ENCODE measurements around the gene ADAMTS13. TPM values are rescaled to one million over a fixed set of nuclear protein-coding genes. Genes with fewer than 3 reads are reported as not detected.

ADAMTS13 gene
- total and polyA plus RNA-seq, 2 donors (not counting 3 experiments of a cell fraction or from before 2014, with no cell fraction given) = 1.5 to 2.5 TPM

DNA sequence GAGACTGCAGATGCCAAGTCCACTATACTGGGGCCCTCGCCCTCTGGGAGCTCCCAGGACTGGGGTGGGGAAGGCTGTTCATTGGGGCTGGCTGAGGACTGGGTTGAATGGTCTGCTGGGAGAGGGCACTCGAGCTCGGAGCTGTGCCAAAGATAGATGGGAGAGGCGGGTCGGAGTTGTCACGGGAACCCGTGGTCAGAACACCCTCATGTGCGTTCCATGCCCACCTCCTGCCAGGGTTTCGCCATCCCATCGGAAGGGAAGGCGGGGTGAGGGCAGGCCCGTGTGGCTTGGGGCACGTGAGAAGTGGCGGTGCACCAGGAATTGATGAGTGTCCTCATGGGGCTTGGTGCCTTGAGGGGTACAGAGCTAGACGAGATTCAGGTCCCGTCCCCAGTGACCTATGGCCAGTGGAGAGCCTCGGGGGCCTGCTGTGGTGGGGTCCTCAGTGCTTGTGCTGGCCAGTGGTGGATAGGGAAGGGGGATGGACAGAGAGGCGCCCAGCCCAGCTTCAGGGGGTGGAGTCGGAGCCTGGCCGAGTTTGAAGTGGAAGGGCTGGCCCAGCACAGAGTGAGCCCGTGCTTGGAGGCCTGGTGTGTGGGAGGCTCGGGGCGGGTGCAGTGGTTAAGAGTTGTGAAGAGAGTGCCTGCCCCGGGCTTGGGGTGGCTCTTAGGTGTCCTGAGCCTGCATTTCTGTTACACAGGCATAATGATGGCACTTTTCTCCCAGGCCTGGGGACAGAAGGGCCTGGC is 41.9 kb downstream of the ADAMTS13 start:
- no TSS peak for BruUV-seq (replicated peaks)
- CTCF ChIA-PET = no interaction called here
- H3K27ac ChIP-seq (ENCODE audit: insufficient read depth, low read depth, low read length) = no peak overlapping the region
- POLR2A ChIA-PET = no interaction called here
- H3K36me3 ChIP-seq (ENCODE audit: control insufficient read depth in 2 of 2, extremely low read depth in 1 of 2, insufficient read depth in 2 of 2, low read length in 2 of 2) = no peaks in the 10 kb centered on the region
- H3K4me3 ChIP-seq (replicated peaks in 1 of 3; ENCODE audit: insufficient read depth in 1 of 3, low read depth in 1 of 3, low read length in 3 of 3) = no peak overlapping the region
- peaks cover 9% of the 10 kb centered on the region for H3K4me1 ChIP-seq (ENCODE audit: control insufficient read depth, extremely low read depth, insufficient read depth, low read length)
- H2AFZ ChIP-seq (ENCODE audit: low read depth, low read length) = no peak overlapping the region
- H3K4me2 ChIP-seq (ENCODE audit: insufficient read depth, low read length) = no peak overlapping the region
- no peaks in the 10 kb centered on the region for H3K27me3 ChIP-seq (ENCODE audit: control insufficient read depth in 2 of 2, insufficient read depth in 2 of 2, low read length in 2 of 2)
- no peaks in the 10 kb centered on the region for H3K9me1 ChIP-seq (replicated peaks; ENCODE audit: control insufficient read depth, extremely low read depth, insufficient read depth, low read length)
- DNase-seq (ENCODE audit: low read depth, low spot score) (no peak), FAIRE-seq (no peak)
- TF ChIP-seq EZH2 (IDR thresholded peaks at IDR 0.05; ENCODE audit: borderline replicate concordance, low read depth, low read length, severe bottlenecking) = no peak
- no peak for TF ChIP-seq POLR2AphosphoS5 (IDR thresholded peaks at IDR 0.05; ENCODE audit: insufficient read depth, low read depth, low read length)
- TF ChIP-seq POLR2A (IDR thresholded peaks at IDR 0.05; ENCODE audit: low read depth, low read length) = no peak
- TF ChIP-seq MYC (IDR thresholded peaks at IDR 0.05; ENCODE audit: low read depth, low read length) = no peak
- TF ChIP-seq, protein P1, sequence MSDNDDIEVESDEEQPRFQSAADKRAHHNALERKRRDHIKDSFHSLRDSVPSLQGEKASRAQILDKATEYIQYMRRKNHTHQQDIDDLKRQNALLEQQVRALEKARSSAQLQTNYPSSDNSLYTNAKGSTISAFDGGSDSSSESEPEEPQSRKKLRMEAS (IDR thresholded peaks at IDR 0.05; ENCODE audit: insufficient read depth, insufficient read length) = no peak
- TF ChIP-seq GATA2 (IDR thresholded peaks at IDR 0.05; ENCODE audit: insufficient read depth, insufficient read length, low read depth, low read length) = no peak
- no peak for TF ChIP-seq FOS (IDR thresholded peaks at IDR 0.05; ENCODE audit: borderline replicate concordance, insufficient read depth, low read length)
- TF ChIP-seq, protein P2, sequence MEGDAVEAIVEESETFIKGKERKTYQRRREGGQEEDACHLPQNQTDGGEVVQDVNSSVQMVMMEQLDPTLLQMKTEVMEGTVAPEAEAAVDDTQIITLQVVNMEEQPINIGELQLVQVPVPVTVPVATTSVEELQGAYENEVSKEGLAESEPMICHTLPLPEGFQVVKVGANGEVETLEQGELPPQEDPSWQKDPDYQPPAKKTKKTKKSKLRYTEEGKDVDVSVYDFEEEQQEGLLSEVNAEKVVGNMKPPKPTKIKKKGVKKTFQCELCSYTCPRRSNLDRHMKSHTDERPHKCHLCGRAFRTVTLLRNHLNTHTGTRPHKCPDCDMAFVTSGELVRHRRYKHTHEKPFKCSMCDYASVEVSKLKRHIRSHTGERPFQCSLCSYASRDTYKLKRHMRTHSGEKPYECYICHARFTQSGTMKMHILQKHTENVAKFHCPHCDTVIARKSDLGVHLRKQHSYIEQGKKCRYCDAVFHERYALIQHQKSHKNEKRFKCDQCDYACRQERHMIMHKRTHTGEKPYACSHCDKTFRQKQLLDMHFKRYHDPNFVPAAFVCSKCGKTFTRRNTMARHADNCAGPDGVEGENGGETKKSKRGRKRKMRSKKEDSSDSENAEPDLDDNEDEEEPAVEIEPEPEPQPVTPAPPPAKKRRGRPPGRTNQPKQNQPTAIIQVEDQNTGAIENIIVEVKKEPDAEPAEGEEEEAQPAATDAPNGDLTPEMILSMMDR (IDR thresholded peaks at IDR 0.05; ENCODE audit: extremely low read depth in 1 of 2, insufficient read depth in 1 of 2, low read depth in 1 of 2, low read length in 2 of 2) = no peak
- no peak for TF ChIP-seq JUN (IDR thresholded peaks at IDR 0.05; ENCODE audit: borderline replicate concordance, insufficient read depth, insufficient read length, low read depth)
- intact Hi-C loops (cut with micrococcal nuclease) = no loop called here
- no peak overlapping the region for H3K9ac ChIP-seq (replicated peaks; ENCODE audit: extremely low read depth, insufficient read depth, low read length)
- H3K79me2 ChIP-seq (ENCODE audit: control insufficient read depth, insufficient read depth, low read length) = no peaks in the 10 kb centered on the region
- dilution Hi-C loops (cut with MboI; ENCODE audit: extremely low pct_ligation_motif_present, low sequenced_read_pairs) = no loop called here
- no peaks in the 10 kb centered on the region for H4K20me1 ChIP-seq (replicated peaks; ENCODE audit: control insufficient read depth, extremely low read depth, insufficient read depth, low read length)
- H3K9me3 ChIP-seq (replicated peaks; ENCODE audit: control insufficient read depth, insufficient read depth, low read length) = no peaks in the 10 kb centered on the region

All from endothelial cell of umbilical vein (primary cell).